Vagina (tissue), 2 donors: ENCODE results near the gene FCHSD2.

ENCODE experiments used
- CTCF ChIP-seq, 3 experiments: fragments of 450-650 bp in 2 of 3; fragments of 200-600 bp in 1 of 3; sonication (generic) in 1 of 3; IDR thresholded peaks; one replicate each; pipeline ENCODE4 v1.5.1; 2017 to 2019; ENCODE audit warnings: antibody characterized with exemption in 3 of 3, mild to moderate bottlenecking in 2 of 3, moderate library complexity in 2 of 3
- POLR2A ChIP-seq, 2 donors: fragments of 450-650 bp; IDR thresholded peaks; one replicate each; pipeline ENCODE4 v1.6.1; 2017; ENCODE audit warnings: antibody characterized with exemption in 2 of 2, mild to moderate bottlenecking in 2 of 2, moderate library complexity in 2 of 2
- POLR2AphosphoS5 ChIP-seq, 2 donors: sonication (generic); formaldehyde crosslinking; IDR thresholded peaks; one replicate each; pipeline ENCODE4 v1.9.0; 2017; ENCODE audit warnings: antibody characterized with exemption in 2 of 2, mild to moderate bottlenecking in 2 of 2, low read depth in 1 of 2; ENCODE audit not compliant: insufficient read depth in 1 of 2

GRCh38 chr11:72896431-72896830 lies 245.7 kb downstream of the FCHSD2 start:
- TF ChIP-seq CTCF (IDR thresholded peaks at IDR 0.05): no peak
- no peak for TF ChIP-seq POLR2A (IDR thresholded peaks at IDR 0.05)
- TF ChIP-seq POLR2AphosphoS5 (IDR thresholded peaks at IDR 0.05; ENCODE audit: insufficient read depth in 1 of 2, low read depth in 1 of 2): no peak
